ENCODE data around the gene PCDH1.

DNA sequence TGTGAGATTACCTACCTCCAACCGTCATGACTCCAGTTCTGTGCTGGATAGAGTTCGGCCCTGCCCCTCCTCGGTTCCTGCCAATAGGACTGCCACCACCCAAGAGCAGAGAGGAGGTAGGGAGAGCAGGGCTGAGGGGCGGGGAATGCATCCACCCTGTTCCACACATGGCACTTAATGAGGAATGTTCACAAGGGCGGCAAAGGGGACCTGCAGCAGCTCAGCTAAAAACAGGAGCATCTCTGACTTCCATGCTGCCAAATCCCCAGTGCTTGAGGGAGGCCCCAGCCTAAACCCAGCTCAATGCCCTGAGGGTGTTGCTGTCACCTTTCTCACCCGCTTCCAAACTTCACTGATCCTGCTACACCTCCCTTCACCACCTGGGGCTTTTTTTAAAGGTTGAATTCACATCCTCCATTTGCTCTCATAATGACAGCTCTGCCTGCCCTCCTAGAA is 37.7 kb upstream of the PCDH1 start:
- TF ChIP-seq CTCF (IDR thresholded peaks at IDR 0.05) (no peak), EP300 (IDR thresholded peaks at IDR 0.05) (no peak), POLR2A (IDR thresholded peaks at IDR 0.05) (no peak)
